ENCODE data around the gene SLC6A19. TPM values are rescaled to one million over a fixed set of nuclear protein-coding genes. Genes with fewer than 3 reads are reported as not detected.

The SLC6A19 gene
- total RNA-seq, 2 donors from 2014 or later = not detected

DNA sequence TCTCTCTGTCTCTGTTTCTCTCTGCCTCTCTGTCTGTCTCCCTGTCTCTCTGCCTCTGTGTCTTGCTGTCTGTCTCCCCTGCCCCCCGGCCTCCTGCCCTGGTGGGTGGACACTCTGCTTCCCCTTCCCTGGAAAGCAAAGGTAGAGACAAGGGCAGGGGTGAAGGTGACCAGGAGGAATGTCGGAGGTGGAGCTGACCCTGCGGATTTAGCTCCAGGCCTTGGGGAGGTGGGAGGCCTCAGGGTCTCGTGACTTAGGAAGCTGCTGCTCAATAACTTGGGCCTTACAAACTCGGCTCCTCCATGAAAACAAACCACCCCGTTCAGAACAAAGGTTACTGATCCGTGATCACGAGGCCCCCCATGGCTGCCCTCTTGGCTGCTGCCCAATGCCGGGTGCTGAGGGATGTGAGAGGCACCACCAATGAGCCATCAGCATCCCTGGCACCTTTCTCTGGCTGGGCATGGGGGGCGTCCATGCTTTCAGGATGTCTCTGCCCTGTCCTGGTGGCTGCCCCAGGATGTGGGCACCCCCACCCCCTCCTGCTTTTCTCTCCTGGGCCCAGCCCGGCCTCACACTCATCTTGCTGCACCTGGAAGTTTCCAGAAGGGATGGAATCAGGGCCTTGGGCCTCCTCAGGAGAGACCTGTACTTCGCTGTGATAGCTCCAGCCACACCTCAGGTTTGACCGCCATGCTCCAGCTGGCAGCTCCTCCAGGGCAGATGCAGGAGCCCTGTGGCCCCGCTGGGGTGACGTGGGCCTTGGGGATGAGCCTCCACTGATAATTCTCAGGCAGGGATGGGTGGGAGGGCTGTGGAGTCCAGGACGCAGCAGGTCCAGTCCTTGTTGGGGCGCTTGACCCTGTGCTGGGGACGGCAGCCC lies 14.8 kb upstream of the SLC6A19 start:
- H3K4me3 ChIP-seq = no peak overlapping the region
- no peaks in the 10 kb centered on the region for H3K9me3 ChIP-seq
- H3K27ac ChIP-seq = no peak overlapping the region
- no peak for DNase-seq (ENCODE audit: low spot score)
- no peaks in the 10 kb centered on the region for H3K27me3 ChIP-seq
- TF ChIP-seq CTCF (IDR thresholded peaks at IDR 0.05) = no peak
- H3K36me3 ChIP-seq = no peaks in the 10 kb centered on the region
- H3K4me1 ChIP-seq = peaks cover 0 to 30% of the 10 kb centered on the region in 2 donors

GRCh38 chr5:1187234-1187949 lies 14.0 kb upstream of the SLC6A19 start:
- Histone ChIP-seq H3K27me3 (no peaks in the 10 kb centered on the region), H3K4me1 (peaks cover 0 to 29% of the 10 kb centered on the region in 2 donors), H3K36me3 (no peaks in the 10 kb centered on the region), H3K4me3 (no peak overlapping the region), H3K27ac (no peak overlapping the region), H3K9me3 (no peaks in the 10 kb centered on the region)
- TF ChIP-seq CTCF (IDR thresholded peaks at IDR 0.05) = no peak
- DNase-seq (ENCODE audit: low spot score) = no peak

GRCh38 chr5:1187950-1188334 lies 13.5 kb upstream of the SLC6A19 start:
- Histone ChIP-seq H3K27ac (no peak overlapping the region), H3K4me1 (peaks cover 0 to 23% of the 10 kb centered on the region in 2 donors), H3K36me3 (no peaks in the 10 kb centered on the region), H3K9me3 (no peaks in the 10 kb centered on the region), H3K4me3 (no peak overlapping the region), H3K27me3 (no peaks in the 10 kb centered on the region)
- DNase-seq (ENCODE audit: low spot score) = no peak
- no peak for TF ChIP-seq CTCF (IDR thresholded peaks at IDR 0.05)

DNA sequence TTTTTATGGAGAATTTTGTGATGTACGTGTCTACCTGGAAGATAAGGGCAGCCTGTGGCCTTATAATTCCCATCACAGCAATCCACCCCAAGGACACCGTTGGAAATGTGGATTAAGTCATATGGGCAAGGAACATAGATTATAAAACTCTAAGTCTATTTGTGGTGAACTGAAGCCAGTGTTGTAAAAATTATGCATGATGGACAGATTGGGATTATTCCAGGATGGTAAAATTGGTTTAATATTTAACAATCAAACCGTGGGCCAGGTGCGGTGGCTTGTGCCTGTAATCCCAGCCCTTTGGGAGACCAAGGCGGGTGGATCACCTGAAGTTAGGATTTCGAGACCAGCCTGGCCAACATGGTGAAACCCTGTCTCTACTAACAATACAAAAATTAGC lies 12.9 kb upstream of the SLC6A19 start:
- Histone ChIP-seq H3K36me3 (no peaks in the 10 kb centered on the region), H3K27ac (no peak overlapping the region), H3K27me3 (no peaks in the 10 kb centered on the region), H3K4me1 (peaks cover 0 to 18% of the 10 kb centered on the region in 2 donors), H3K4me3 (no peak overlapping the region), H3K9me3 (no peaks in the 10 kb centered on the region)
- no peak for TF ChIP-seq CTCF (IDR thresholded peaks at IDR 0.05)
- no peak for DNase-seq (ENCODE audit: low spot score)

DNA sequence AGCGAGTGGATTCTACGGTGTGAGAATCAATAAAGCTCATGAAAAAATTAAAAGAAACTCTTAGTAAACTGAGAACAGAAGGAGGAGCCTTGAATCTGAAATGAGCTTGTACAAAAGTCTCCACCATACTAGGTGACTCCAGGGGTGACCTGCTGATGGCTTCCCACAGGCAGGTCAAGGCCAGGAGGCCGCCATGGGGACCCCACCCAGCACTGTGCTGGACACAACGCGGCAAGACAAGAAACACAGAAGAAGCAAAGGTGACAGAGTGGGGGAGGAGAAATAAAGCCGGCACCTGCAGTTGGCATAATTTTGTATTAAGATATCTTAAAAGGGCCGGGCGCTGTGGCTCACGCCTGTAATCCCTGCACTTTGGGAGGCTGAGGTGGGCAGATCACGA lies 12.1 kb upstream of the SLC6A19 start:
- Histone ChIP-seq H3K27me3 (no peaks in the 10 kb centered on the region), H3K9me3 (no peaks in the 10 kb centered on the region), H3K36me3 (no peaks in the 10 kb centered on the region), H3K4me3 (no peak overlapping the region), H3K4me1 (peaks cover 0 to 11% of the 10 kb centered on the region in 2 donors), H3K27ac (no peak overlapping the region)
- no peak for DNase-seq (ENCODE audit: low spot score)
- no peak for TF ChIP-seq CTCF (IDR thresholded peaks at IDR 0.05)

Measured in right atrium auricular region (tissue), 2 donors.